Stimulated activated CD4-positive, alpha-beta T cell treated with anti-CD3 and anti-CD28 coated beads, Interleukin-4, amount 100 ng/mL, for 24 hours (primary cell): ENCODE measurements around the gene PAX8.

Experiments used
- DNase-seq: peaks from one replicate; pipeline ENCODE4 v3.0.0-alpha.2; 2020

Gene PAX8

GRCh38 chr2:113264713-113265403, 13.9 kb downstream of the PAX8 start:
- no peak for DNase-seq

DNA sequence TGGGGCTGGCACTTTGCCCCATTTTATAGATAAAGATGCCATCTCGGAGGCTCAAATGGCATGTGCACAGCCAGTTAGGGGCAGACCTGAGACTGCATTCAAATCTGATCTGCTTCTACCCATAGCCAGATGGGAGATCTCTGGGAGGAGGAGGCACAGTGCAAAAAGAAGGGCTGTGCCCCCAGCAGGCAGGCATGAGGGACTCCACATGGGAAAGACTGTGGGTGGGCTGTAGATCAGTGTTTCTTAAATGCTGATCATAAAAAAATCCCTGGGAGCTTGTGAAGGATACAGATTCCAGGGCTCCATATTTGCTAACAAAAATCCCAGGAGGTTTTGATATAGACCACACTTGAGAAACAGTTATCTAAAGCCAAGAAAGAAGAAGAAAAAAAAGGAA, 15.2 kb downstream of the PAX8 start:
- no peak for DNase-seq

DNA sequence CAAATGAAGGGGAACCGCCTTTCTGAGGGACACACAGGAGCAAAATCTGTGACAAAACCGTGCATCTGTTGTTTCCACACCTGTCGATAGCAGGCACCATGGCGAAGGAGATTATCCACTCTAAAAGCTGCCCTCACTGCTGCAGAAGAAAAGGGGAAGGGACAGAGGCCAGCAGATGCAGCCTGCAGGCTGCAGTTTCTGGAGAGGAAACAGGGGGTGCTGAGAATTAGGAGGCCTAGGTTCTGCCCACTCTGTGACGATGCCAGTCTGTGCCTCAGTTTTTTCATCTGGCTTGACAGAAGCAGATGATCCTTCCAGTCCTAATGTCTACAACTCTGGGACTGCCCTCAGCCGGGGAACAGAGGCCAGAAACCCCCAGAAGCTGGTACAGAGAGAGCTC, 17.7 kb downstream of the PAX8 start:
- DNase-seq: no peak

GRCh38 chr2:113258471-113259147, 20.1 kb downstream of the PAX8 start:
- no peak for DNase-seq

DNA sequence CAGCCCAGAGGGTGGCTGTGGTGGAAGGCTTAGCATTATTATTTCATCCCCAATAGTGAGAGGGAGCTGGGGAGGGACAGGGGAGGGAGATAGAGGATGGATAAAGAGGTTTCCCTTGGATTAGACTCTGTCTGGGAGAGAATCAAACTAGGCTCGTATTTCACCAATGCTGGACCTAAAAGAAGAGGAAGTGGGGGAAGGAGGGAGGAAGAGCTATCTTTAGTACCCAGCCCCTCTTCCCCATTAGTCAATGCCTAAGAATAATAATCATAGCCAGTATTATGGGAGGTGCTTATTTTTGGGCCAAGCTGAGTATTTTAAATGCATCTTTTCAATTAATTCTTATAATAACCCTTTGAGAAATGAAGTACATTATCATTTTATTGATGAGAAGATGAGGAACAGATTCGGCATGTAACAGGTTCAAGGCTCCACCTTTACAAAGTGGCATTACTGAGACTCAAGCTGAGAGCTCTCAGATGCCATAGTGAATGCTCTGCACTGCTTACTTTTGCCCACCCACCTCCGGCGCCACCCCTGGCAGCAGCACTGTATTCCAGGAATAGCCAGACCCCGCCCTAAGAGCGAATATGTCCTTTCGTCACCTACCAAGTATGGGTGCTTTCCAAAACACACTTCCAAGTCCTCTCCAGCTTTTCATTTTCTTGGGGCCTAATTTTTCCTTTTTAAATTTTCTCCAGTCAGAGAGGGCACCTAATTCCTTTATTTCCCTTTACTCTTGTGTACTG, 21.0 kb downstream of the PAX8 start:
- no peak for DNase-seq

DNA sequence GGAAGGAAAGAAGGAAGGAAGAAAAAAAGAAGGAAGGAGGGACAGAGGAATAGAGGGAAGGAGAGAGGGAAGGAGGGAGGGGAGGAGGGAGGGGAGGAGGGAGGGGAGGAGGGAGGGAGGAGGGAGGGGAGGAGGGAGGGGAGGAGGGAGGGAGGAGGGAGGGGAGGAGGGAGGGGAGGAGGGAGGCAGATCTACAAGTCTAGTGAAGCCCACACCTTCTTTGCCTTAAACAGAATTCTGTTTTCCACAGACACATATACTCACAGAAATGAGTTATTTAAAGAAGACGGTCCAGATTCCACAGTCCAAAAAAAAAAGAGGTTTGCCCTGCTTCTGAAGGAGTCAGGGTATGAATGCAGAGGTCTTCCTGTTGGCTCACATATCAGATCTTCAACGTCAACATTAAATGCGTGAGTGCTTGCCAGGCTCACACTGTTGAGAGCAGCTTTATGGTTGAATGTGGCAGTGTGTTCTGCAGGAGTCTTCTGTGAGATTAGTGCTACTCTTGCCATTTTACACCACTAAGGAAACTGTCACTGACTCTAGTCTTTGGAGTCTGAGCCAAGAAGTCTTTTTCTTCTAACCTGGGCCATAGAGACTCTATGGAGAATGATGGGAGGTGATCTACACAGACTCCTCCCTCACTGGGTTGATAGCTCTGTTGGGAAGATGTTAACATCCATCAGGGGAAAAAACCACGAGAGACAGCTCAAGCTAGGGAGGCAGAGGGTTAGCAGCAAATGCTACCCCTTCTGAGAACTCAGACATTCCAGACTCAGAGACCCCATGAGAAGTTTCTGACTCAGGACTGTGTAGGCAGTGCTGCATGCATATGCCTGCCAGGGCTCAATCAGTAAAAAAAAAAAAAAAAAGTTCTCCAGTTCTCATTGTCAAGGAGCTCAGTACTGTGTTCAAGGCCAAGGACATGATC, 23.3 kb downstream of the PAX8 start:
- no peak for DNase-seq

- DNase-seq: no peak
These were observed 25.3 kb downstream of the PAX8 start for GRCh38 chr2:113253453-113253852.

- no peak for DNase-seq
These were observed 26.6 kb downstream of the PAX8 start for GRCh38 chr2:113252047-113252590.

DNA sequence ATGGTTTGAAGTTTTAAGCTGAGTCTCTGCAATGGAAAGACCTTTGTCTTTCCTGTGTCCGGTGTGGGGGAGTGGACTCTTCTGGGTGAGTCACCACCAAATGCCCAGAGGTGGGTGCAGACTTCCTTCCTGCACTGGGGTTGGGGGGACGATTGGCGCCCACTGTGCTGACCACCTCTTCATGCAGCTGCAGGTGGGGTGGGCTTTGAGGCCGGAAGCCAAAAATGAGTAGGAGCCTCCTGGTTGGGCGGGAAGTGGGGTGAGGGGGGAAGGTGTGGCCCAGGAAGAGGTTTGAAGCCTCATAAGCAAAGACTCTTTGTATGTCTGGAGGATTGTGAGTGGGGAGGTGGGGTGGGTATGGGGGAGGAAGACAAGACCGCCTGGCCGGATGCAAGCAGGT, 27.6 kb downstream of the PAX8 start:
- DNase-seq: peak; percentile 19

GRCh38 chr2:113248997-113249770, 29.5 kb downstream of the PAX8 start:
- DNase-seq: peak; percentile 79

DNA sequence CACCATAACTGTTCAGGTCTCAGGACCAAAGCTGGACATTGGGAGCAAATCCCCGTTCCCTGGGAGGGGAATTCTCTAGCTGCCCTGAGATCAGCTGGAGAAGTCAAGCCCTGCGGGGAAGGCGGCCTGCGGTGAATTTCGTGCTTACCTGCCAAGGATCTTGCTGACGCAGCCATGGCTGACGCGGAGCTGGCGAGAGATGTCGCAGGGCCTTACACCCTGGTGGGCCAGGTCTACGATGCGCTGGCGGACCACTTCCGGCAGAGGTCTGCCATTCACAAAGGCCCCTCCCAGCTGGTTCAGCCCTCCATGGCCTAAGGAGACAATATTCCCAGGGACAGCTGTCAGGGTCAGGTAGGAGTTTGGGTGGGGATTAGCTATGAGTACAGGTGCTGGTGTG, 32.1 kb downstream of the PAX8 start:
- DNase-seq: no peak

GRCh38 chr2:113245276-113245711, 33.4 kb downstream of the PAX8 start:
- no peak for DNase-seq

DNA sequence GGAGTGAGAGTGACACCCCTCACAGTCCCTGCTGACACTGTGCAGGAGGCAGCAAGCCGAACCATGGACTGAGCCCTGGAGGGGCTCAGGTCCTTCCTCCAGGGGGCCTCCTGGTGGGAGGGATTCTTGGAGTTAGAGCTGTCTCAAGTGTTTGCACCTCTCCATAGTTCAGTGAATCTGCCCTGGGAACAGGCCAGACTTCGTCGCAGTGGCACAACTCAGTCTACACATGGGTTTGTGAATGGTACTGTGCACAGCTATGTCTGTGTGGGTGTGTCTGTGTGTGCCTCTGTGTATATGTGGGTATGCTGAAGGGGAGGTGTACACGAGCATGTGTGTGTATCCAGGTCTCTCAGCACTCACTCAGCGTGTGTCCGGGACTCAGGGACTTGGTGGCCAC, 36.4 kb downstream of the PAX8 start:
- DNase-seq: no peak

GRCh38 chr2:113240915-113241911, 37.5 kb downstream of the PAX8 start:
- peak; percentile 69 for DNase-seq

DNA sequence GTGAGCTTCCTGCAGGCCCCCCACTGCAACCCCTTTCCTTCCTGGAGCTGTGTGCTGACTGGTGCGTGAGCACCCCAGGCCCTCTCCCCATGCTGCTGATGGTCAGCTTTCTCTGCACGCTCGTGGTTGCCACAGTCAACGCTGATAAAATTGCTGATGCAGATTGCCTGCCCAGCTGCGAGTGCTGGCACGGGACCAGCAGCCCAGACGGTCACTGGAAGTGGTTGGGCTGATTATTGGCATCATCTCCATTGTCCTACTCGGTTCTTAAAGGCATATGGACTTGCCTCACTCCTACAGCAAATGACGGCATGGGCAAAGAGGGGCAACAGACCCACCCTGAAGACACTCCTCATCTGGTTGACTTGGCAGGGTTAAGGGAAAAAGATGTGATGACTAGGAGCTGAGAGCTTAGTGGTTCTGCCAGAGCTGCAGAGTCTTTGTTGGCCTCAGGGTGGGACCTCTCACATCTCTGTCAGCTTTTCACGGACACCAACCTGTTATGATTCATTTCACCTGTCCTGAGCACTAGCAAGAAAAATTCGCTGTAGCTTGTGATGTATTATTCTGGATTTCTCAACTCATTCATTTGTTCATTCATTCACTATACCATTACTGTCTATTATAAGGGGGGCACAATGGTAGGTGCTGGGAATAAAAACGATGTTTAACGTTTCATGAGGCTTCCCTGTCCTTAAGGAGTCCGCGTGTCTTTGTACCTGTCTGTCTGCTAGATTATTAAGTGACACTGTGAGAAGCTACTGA, 38.4 kb downstream of the PAX8 start:
- DNase-seq: no peak

GRCh38 chr2:113238871-113239839, 39.6 kb downstream of the PAX8 start:
- DNase-seq: no peak

- DNase-seq: no peak
These were observed 41.0 kb downstream of the PAX8 start for GRCh38 chr2:113237604-113238160.
